WTC11 (cell line): ENCODE data around the gene INTS15. TPM values are rescaled to one million over a fixed set of nuclear protein-coding genes. Genes with fewer than 3 reads are reported as not detected.

Experiments used
- ATAC-seq: fragments of 200-7000 bp; cut with Tn5 transposase; 2 replicates; pipeline ENCODE4 v1.10.0; 2021; ENCODE audit warnings: mild to moderate bottlenecking, moderate library complexity
- CTCF ChIA-PET: fragments of 300-600 bp; sonication (Branson Sonifier 250); formaldehyde crosslinking; loops from one replicate; lab custom pipeline; 2021; ENCODE audit warnings: antibody characterized with exemption; lab: Charles Lee
- POLR2A ChIA-PET: fragments of 350-600 bp; sonication (Branson Sonifier 250); formaldehyde crosslinking; loops from one replicate; lab custom pipeline; 2021; ENCODE audit warnings: antibody characterized with exemption; lab: Charles Lee
- DNase-seq: peaks from one replicate; pipeline ENCODE4 v3.0.0; 2021; ENCODE audit warnings: low spot score
- H3K27ac Mint-ChIP-seq: 2 replicates; pipeline ENCODE4 v1.8.0; 2021; ENCODE audit warnings: mixed read lengths
- H3K27me3 Mint-ChIP-seq: 2 replicates; pipeline ENCODE4 v1.8.0; 2021; ENCODE audit warnings: low read depth, mild to moderate bottlenecking, moderate library complexity, mixed read lengths
- H3K36me3 Mint-ChIP-seq: 2 replicates; pipeline ENCODE4 v1.8.0; 2021; ENCODE audit warnings: mixed read lengths
- H3K4me1 Mint-ChIP-seq: 2 replicates; pipeline ENCODE4 v1.8.0; 2022; ENCODE audit warnings: mixed read lengths
- H3K4me3 Mint-ChIP-seq: 2 replicates; pipeline ENCODE4 v1.8.0; 2021; ENCODE audit warnings: mild to moderate bottlenecking, moderate library complexity, mixed read lengths
- H3K9me3 Mint-ChIP-seq: 2 replicates; pipeline ENCODE4 v1.8.0; 2021; ENCODE audit warnings: mixed read lengths
- CBFB ChIP-seq: sonication (generic); formaldehyde crosslinking; IDR thresholded peaks from 2 replicates; pipeline ENCODE4 v1.8.1; 2022; ENCODE audit warnings: mild to moderate bottlenecking, low read depth, missing genetic modification reagents
- E2F4 ChIP-seq: sonication (generic); formaldehyde crosslinking; IDR thresholded peaks from 2 replicates; pipeline ENCODE4 v1.8.1; 2022; ENCODE audit warnings: low read depth, mild to moderate bottlenecking, moderate library complexity, missing genetic modification reagents, borderline replicate concordance
- ETV6 ChIP-seq: sonication (generic); formaldehyde crosslinking; IDR thresholded peaks from 2 replicates; pipeline ENCODE4 v1.8.1; 2022; ENCODE audit warnings: mild to moderate bottlenecking, missing genetic modification reagents
- FOXP1 ChIP-seq: sonication (generic); formaldehyde crosslinking; IDR thresholded peaks from 2 replicates; pipeline ENCODE4 v1.8.0; 2022; ENCODE audit warnings: missing genetic modification reagents, mild to moderate bottlenecking, moderate library complexity, borderline replicate concordance
- HMGXB4 ChIP-seq: sonication (generic); formaldehyde crosslinking; IDR thresholded peaks from 2 replicates; pipeline ENCODE4 v1.8.1; 2023; ENCODE audit warnings: mild to moderate bottlenecking, moderate library complexity, missing genetic modification reagents
- JAZF1 ChIP-seq: fragments of 250-450 bp; sonication (Bioruptor Pico); IDR thresholded peaks from 2 replicates; pipeline ENCODE4 v1.9.0; 2021; ENCODE audit warnings: moderate library complexity, mild to moderate bottlenecking, inconsistent platforms
- KAT7 ChIP-seq: sonication (generic); formaldehyde crosslinking; IDR thresholded peaks from 2 replicates; pipeline ENCODE4 v1.8.1; 2023; ENCODE audit warnings: missing genetic modification reagents, mild to moderate bottlenecking, borderline replicate concordance
- MAX ChIP-seq: sonication (generic); formaldehyde crosslinking; IDR thresholded peaks from 2 replicates; pipeline ENCODE4 v1.8.0; 2022; ENCODE audit warnings: mild to moderate bottlenecking, missing genetic modification reagents
- MYBL2 ChIP-seq: sonication (generic); formaldehyde crosslinking; IDR thresholded peaks from 2 replicates; pipeline ENCODE4 v1.8.1; 2023; ENCODE audit warnings: mild to moderate bottlenecking, moderate library complexity, missing genetic modification reagents
- PREB ChIP-seq: sonication (generic); formaldehyde crosslinking; IDR thresholded peaks from 2 replicates; pipeline ENCODE4 v1.8.1; 2022; ENCODE audit warnings: mild to moderate bottlenecking, missing genetic modification reagents, moderate library complexity, borderline replicate concordance
- RELA ChIP-seq: sonication (generic); formaldehyde crosslinking; IDR thresholded peaks from 2 replicates; pipeline ENCODE4 v1.8.1; 2022; ENCODE audit warnings: missing genetic modification reagents, mild to moderate bottlenecking, borderline replicate concordance
- SMAD4 ChIP-seq: sonication (generic); formaldehyde crosslinking; IDR thresholded peaks from 2 replicates; pipeline ENCODE4 v1.8.0; 2022; ENCODE audit warnings: mild to moderate bottlenecking, missing genetic modification reagents
- STAT6 ChIP-seq: sonication (generic); formaldehyde crosslinking; conservative IDR thresholded peaks from 2 replicates; pipeline ENCODE4 v1.8.1; 2023; ENCODE audit warnings: mild to moderate bottlenecking, low read depth, missing genetic modification reagents, moderate library complexity
- TP53 ChIP-seq: sonication (generic); formaldehyde crosslinking; IDR thresholded peaks from 2 replicates; pipeline ENCODE4 v1.8.1; 2023; ENCODE audit warnings: mild to moderate bottlenecking, missing genetic modification reagents
- ZBTB21 ChIP-seq: sonication (generic); formaldehyde crosslinking; IDR thresholded peaks from 2 replicates; pipeline ENCODE4 v1.8.1; 2023; ENCODE audit warnings: mild to moderate bottlenecking, missing genetic modification reagents, borderline replicate concordance
- ZNF219 ChIP-seq: sonication (generic); formaldehyde crosslinking; IDR thresholded peaks from 2 replicates; pipeline ENCODE4 v1.8.0; 2023; ENCODE audit warnings: missing genetic modification reagents, mild to moderate bottlenecking, borderline replicate concordance
- ZNF423 ChIP-seq: fragments of 250-450 bp; sonication (Bioruptor Pico); IDR thresholded peaks from 2 replicates; pipeline ENCODE4 v2.1.2; 2022; ENCODE audit warnings: mild to moderate bottlenecking, moderate library complexity
- total RNA-seq: library from RNA; stranded (reverse); gene quantifications from 3 replicates; pipeline ENCODE4 v1.2.3, GENCODE V29; 2021

INTS15 gene
- total RNA-seq, 1 experiment from 2014 or later, result 28.2 TPM

GRCh38 chr7:6614953-6615722 lies 25.3 kb downstream of the INTS15 start, which contains the start of gene ZNF853:
Gene ZNF853, plus strand, starts transcription at chr7:6615610. Its CDS starts 565 bp downstream, at chr7:6616175.
- Mint-ChIP-seq H3K27ac (peak within 1 kb of the TSS; percentile 28), H3K9me3 (no peaks in the 10 kb centered on the region), H3K27me3 (peaks cover 5% of the 10 kb centered on the region; the same call in 1 of the 2 replicates), H3K4me3 (peak within 1 kb of the TSS; percentile 76), H3K4me1 (peaks cover 12% of the 10 kb centered on the region), H3K36me3 (no peaks in the 10 kb centered on the region)
- ChIA-PET CTCF (no interaction called here), POLR2A (no interaction called here)
- TF ChIP-seq RELA (CRISPR knock-in tag) (no peak; the same call in 1 of the 2 replicates), CBFB (CRISPR knock-in tag) (peak; percentile 50; the same call in 1 of the 2 replicates), ZNF423 (CRISPR knock-in tag) (peak; percentile 79), HMGXB4 (peak; percentile 21; the same call in 1 of the 2 replicates), TP53 (CRISPR knock-in tag) (peak; percentile 21; the same call in 1 of the 2 replicates), E2F4 (no peak), JAZF1 (CRISPR knock-in tag) (no peak), ETV6 (CRISPR knock-in tag) (0 out of 2 replicates have a peak, but pooled peaks have one; percentile 68), MAX (CRISPR knock-in tag) (peak; percentile 55; the same call in 1 of the 2 replicates), ZNF219 (no peak), FOXP1 (CRISPR knock-in tag) (peak; percentile 75; the same call in 1 of the 2 replicates), STAT6 (no peak), PREB (no peak), MYBL2 (CRISPR knock-in tag) (peak; percentile 7; the same call in 1 of the 2 replicates), SMAD4 (CRISPR knock-in tag) (peak; percentile 77; the same call in 1 of the 2 replicates), KAT7 (CRISPR knock-in tag) (no peak), ZBTB21 (CRISPR knock-in tag) (0 out of 2 replicates have a peak, but pooled peaks have one; percentile 54)
- ATAC-seq, result peak; percentile 62
- DNase-seq, result peak; percentile 54
